ENCODE measurements around the gene APOC3. TPM values are rescaled to one million over a fixed set of nuclear protein-coding genes. Genes with fewer than 3 reads are reported as not detected.
A peak's percentile ranks its signal among the peaks of the same experiment; 100 is the strongest.

Gene APOC3
- total and polyA plus RNA-seq, 8 donors, result 0.32 to 2.1 (median 0.62) TPM; not detected in 3

DNA sequence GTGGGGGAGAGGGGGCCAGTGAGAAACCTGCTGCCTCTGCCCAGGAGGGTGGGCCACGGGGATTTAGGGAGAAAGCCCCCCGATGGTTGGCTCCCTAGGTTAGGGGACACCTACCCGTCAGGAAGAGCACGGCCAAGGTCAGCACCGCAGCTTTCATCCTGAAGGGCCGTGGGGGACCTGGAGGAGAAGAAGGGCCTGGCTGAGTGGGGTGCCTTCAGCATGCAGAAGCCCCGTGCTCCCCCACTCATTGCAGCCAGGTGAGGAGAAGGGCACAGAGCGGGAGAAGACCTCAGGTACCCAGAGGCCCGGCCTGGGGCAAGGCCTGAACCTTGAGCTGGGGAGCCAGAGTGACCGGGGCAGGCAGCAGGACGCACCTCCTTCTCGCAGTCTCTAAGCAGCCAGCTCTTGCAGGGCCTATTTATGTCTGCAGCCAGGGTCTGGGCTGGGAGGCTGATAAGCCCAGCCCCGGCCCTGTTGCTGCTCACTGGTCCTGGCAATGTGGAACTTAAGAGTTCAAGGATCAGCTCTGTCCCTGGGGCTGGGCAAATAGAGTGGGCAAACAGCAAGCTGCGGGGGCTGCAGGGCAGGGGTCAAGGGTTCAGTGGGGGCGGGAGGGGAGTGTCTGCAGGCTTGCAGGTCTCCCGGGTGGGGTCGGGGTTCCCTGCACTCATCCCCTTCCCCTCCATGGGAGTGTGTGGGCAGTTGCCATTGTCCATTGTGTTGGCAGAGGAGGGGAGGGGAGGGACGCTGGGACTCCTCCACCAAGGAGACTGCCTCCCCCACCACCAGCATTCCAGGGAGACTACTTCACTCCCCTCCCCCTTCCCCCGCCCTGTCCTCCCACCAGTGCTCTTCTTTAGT is 7.8 kb downstream of the APOC3 start, which contains the start of gene APOA1:
Gene APOA1, minus strand, starts transcription at position 392 of the 861 bp plus-strand sequence. Its CDS starts 235 bp downstream, at position 157.
- no peak for DNase-seq
- Histone ChIP-seq H3K27me3 (peaks cover 0 to 5% of the 10 kb centered on the region in 2 donors), H3K9me3 (no peaks in the 10 kb centered on the region), H3K4me3 (peak within 1 kb of the TSS in 1 of 2 donors; percentile 36), H3K27ac (peak within 1 kb of the TSS; percentile 73 to 87), H3K4me1 (peaks cover 8 to 25% of the 10 kb centered on the region in 2 donors), H3K36me3 (no peaks in the 10 kb centered on the region)
- intact Hi-C loops (cut with DNase I), result no loop called here
- TF ChIP-seq, protein P1, sequence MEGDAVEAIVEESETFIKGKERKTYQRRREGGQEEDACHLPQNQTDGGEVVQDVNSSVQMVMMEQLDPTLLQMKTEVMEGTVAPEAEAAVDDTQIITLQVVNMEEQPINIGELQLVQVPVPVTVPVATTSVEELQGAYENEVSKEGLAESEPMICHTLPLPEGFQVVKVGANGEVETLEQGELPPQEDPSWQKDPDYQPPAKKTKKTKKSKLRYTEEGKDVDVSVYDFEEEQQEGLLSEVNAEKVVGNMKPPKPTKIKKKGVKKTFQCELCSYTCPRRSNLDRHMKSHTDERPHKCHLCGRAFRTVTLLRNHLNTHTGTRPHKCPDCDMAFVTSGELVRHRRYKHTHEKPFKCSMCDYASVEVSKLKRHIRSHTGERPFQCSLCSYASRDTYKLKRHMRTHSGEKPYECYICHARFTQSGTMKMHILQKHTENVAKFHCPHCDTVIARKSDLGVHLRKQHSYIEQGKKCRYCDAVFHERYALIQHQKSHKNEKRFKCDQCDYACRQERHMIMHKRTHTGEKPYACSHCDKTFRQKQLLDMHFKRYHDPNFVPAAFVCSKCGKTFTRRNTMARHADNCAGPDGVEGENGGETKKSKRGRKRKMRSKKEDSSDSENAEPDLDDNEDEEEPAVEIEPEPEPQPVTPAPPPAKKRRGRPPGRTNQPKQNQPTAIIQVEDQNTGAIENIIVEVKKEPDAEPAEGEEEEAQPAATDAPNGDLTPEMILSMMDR (IDR thresholded peaks at IDR 0.05), result no peak
- no peak for ATAC-seq

DNA sequence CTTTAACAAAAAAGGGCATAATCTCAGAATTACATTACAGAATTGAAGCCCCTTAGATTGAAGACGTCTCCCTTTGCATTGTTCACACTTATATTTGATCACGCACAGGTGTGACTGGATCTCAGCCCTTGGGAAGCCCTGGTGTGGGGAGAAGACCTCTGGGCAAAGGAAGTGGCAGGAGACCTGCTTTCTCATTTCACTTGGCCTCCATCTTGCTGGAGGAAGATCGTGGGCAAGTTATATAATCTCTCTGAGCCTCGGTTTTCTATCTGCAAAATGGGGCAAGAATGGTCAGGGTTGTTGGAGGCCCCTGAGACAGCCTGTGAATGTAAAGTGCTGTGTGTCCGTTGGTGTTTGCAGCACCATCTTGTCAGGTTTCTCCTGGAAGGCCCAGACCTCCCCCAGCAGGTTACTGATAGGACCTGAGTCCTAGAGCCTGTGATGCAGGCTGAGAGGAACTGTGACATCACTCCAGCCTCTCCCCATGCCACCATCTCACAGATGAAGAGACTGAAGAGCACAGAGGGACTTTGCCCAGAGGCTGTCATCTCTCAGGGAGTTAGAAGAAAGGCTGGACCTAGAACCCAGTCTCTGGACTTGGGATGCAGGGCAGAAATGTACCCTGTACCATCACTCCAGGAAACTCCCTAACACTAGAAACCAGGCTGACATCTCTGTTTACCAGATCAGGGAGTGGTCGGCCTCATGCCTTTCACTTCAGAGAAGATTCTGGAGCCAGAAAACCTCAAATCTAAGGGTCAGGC is 8.8 kb downstream of the APOC3 start:
- Histone ChIP-seq H3K27me3 (peaks cover 0 to 5% of the 10 kb centered on the region in 2 donors), H3K4me3 (no peak overlapping the region), H3K36me3 (peaks cover 0 to 7% of the 10 kb centered on the region in 2 donors), H3K27ac (no peak overlapping the region), H3K4me1 (peaks cover 8 to 25% of the 10 kb centered on the region in 2 donors), H3K9me3 (no peaks in the 10 kb centered on the region)
- intact Hi-C loops (cut with DNase I), result no loop called here
- TF ChIP-seq, protein P1 (IDR thresholded peaks at IDR 0.05), result no peak
- ATAC-seq (no peak), DNase-seq (no peak)

DNA sequence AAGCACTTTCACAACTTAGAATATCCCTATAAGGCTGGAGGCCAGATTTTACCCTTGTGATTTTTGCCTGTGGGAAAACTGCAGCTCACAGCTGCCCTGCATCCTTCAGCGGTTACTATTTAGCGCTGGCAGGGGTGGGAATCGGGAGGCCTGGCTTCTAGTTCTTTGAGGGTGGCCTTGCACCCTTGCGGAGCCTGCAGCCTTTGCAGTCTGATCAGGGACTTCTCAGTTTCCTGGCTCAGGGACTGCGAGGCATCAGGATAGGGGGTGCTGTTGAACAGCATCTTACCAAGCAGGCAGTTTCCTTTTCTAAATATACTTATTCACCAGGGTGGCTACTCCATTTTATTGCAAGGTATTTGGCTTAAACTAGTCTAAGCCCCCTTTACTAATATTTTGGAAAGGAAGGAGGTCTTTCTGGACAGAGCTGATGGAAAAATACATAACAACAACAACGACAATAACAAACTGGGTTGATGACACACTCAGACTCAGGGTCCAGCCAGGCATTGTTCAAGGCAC is 10.6 kb downstream of the APOC3 start:
- intact Hi-C loops (cut with DNase I), result no loop called here
- TF ChIP-seq, protein P1 (IDR thresholded peaks at IDR 0.05), result no peak
- ATAC-seq, result no peak
- Histone ChIP-seq H3K27me3 (peaks cover 0 to 4% of the 10 kb centered on the region in 2 donors), H3K36me3 (peaks cover 0 to 21% of the 10 kb centered on the region in 2 donors), H3K9me3 (no peaks in the 10 kb centered on the region), H3K4me1 (peaks cover 6 to 17% of the 10 kb centered on the region in 2 donors), H3K27ac (no peak overlapping the region), H3K4me3 (no peak overlapping the region)
- DNase-seq, result peak in 2 of 4 donors; percentile 49 to 54

DNA sequence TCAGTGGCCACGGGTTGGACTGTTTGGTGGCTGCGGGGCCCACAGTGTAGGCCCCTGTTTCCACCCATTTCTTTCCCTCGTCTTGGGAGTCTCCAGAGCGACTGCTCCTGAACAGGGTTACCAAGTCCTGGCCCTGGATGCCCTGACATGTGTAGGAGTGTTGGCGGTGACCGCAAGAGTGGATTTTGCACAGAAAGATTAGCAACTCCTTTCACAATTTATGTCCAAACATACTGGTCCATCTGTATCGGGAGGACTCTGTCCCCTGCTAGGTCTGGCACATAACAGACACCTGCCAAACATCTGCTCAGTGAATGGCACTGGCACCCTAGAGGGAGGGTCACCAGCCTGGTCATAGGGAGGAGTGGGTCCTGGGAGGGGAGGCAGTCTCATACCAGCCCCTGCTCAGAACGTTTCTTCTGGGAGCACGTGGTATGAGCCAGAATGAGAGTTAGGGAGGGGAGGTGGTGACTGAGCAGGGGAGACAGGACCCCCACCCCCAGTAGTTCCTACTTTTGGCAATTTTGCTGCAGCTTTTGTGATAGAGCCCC is 11.1 kb downstream of the APOC3 start:
- Histone ChIP-seq H3K27me3 (no peaks in the 10 kb centered on the region), H3K27ac (no peak overlapping the region), H3K4me1 (peaks cover 3 to 11% of the 10 kb centered on the region in 2 donors), H3K4me3 (no peak overlapping the region), H3K9me3 (no peaks in the 10 kb centered on the region), H3K36me3 (peaks cover 0 to 27% of the 10 kb centered on the region in 2 donors)
- intact Hi-C loops (cut with DNase I), result no loop called here
- ATAC-seq, result no peak
- no peak for DNase-seq
- TF ChIP-seq, protein P1 (IDR thresholded peaks at IDR 0.05), result no peak

All from left lung (tissue), 10 donors.